GM23338 (cell line): ENCODE measurements around the gene TUBB. TPM values are rescaled to one million over a fixed set of nuclear protein-coding genes. Genes with fewer than 3 reads are reported as not detected.

ENCODE experiments used
- ATAC-seq: fragments of 200-7000 bp; cut with Tn5 transposase; 3 replicates; pipeline ENCODE4 v1.9.1; 2020
- DNase-seq: peaks from one replicate; pipeline ENCODE4 v3.0.0-alpha.2; 2015; ENCODE audit warnings: low spot score
- H2AFZ ChIP-seq: fragments of 200-600 bp; sonication (generic); 2 replicates; pipeline ENCODE4 v1.8.0; 2016; ENCODE audit warnings: antibody characterized with exemption, mild to moderate bottlenecking, moderate library complexity
- H3F3A ChIP-seq: fragments of 200-600 bp; sonication (generic); replicated peaks from 2 replicates; pipeline ENCODE4 v1.8.0; 2017; ENCODE audit warnings: antibody characterized with exemption, mixed run types, low read depth
- H3K27ac ChIP-seq: fragments of 200-600 bp; sonication (generic); 2 replicates; pipeline ENCODE4 v1.6.1; 2016; ENCODE audit warnings: low read depth
- H3K27me3 ChIP-seq: fragments of 200-600 bp; sonication (generic); 2 replicates; pipeline ENCODE4 v1.8.0; 2016; ENCODE audit warnings: mild to moderate bottlenecking, mixed run types, moderate library complexity; ENCODE audit not compliant: insufficient read depth
- H3K36me3 ChIP-seq: fragments of 200-600 bp; sonication (generic); 2 replicates; pipeline ENCODE4 v1.8.0; 2016; ENCODE audit warnings: mild to moderate bottlenecking; ENCODE audit not compliant: insufficient read depth
- H3K4me1 ChIP-seq: fragments of 200-600 bp; sonication (generic); 2 replicates; pipeline ENCODE4 v1.8.0; 2016; ENCODE audit warnings: mild to moderate bottlenecking, moderate library complexity; ENCODE audit not compliant: insufficient read depth
- H3K4me2 ChIP-seq: fragments of 200-600 bp; sonication (generic); 2 replicates; pipeline ENCODE4 v1.7.1; 2017; ENCODE audit warnings: mixed run types
- H3K4me3 ChIP-seq: fragments of 200-600 bp; sonication (generic); 2 replicates; pipeline ENCODE4 v1.6.1; 2016; ENCODE audit warnings: mixed run types
- H3K79me2 ChIP-seq: fragments of 200-600 bp; sonication (generic); replicated peaks from 2 replicates; pipeline ENCODE4 v1.8.0; 2017; ENCODE audit warnings: mild to moderate bottlenecking; ENCODE audit not compliant: insufficient read depth
- H3K9me2 ChIP-seq: fragments of 200-600 bp; sonication (generic); 2 replicates; pipeline ENCODE4 v1.8.0; 2017; ENCODE audit not compliant: insufficient read depth
- H4K20me1 ChIP-seq: fragments of 200-600 bp; sonication (generic); replicated peaks from 2 replicates; pipeline ENCODE4 v1.8.0; 2017; ENCODE audit warnings: mild to moderate bottlenecking; ENCODE audit not compliant: insufficient read depth
- H3K27ac Mint-ChIP-seq: 2 replicates; pipeline ENCODE4 v1.8.0; 2020; ENCODE audit warnings: inconsistent platforms, mild to moderate bottlenecking, moderate library complexity, mixed read lengths
- H3K27me3 Mint-ChIP-seq: 3 replicates; pipeline ENCODE4 v1.8.0; 2022; ENCODE audit warnings: low read depth, mild to moderate bottlenecking, moderate library complexity, mixed read lengths, inconsistent platforms; ENCODE audit not compliant: insufficient read depth, poor library complexity
- H3K36me3 Mint-ChIP-seq: 3 replicates; pipeline ENCODE4 v1.8.0; 2021; ENCODE audit warnings: low read depth, mild to moderate bottlenecking, inconsistent platforms, moderate library complexity, mixed read lengths
- H3K4me1 Mint-ChIP-seq: 3 replicates; pipeline ENCODE4 v1.8.0; 2020; ENCODE audit warnings: mild to moderate bottlenecking, inconsistent platforms, mixed read lengths
- H3K4me3 Mint-ChIP-seq: 3 replicates; pipeline ENCODE4 v1.8.0; 2021; ENCODE audit warnings: moderate library complexity, mild to moderate bottlenecking, inconsistent platforms, mixed read lengths
- H3K9me3 Mint-ChIP-seq: 3 replicates; pipeline ENCODE4 v1.8.0; 2020; ENCODE audit warnings: moderate library complexity, mild to moderate bottlenecking, inconsistent platforms, mixed read lengths
- CREB1 ChIP-seq: fragments of 250-450 bp; sonication (Bioruptor Pico); IDR thresholded peaks from 2 replicates; pipeline ENCODE4 v1.5.0; 2020; ENCODE audit warnings: low read depth, mild to moderate bottlenecking, moderate library complexity
- CTCF ChIP-seq, 2 experiments: fragments of 200-600 bp in 1 of 2; sonication (generic) in 1 of 2; conservative IDR thresholded peaks; 2 replicates each; pipeline versions ENCODE4 v1.5.1 to v1.6.1; 2016 to 2017; ENCODE audit warnings: antibody characterized with exemption in 2 of 2, low read depth in 2 of 2, mild to moderate bottlenecking in 2 of 2, moderate library complexity in 1 of 2
- ETS1 ChIP-seq: IDR thresholded peaks from 2 replicates; pipeline ENCODE4 v1.6.1; 2016; ENCODE audit warnings: antibody characterized with exemption
- EZH2 ChIP-seq: fragments of 200-600 bp; sonication (generic); IDR thresholded peaks from one replicate; pipeline ENCODE4 v1.8.0; 2017; ENCODE audit warnings: antibody characterized with exemption, mild to moderate bottlenecking, low read depth; ENCODE audit not compliant: unreplicated experiment
- EZH2phosphoT487 ChIP-seq: fragments of 200-600 bp; sonication (generic); IDR thresholded peaks from one replicate; pipeline ENCODE4 v1.8.1; 2018; ENCODE audit warnings: antibody characterized with exemption; ENCODE audit not compliant: unreplicated experiment
- JUNB ChIP-seq: IDR thresholded peaks from one replicate; pipeline ENCODE4 v1.6.1; 2016; ENCODE audit warnings: antibody characterized with exemption; ENCODE audit not compliant: unreplicated experiment
- NANOG ChIP-seq: IDR thresholded peaks from 2 replicates; pipeline ENCODE4 v1.6.1; 2016; ENCODE audit warnings: antibody characterized with exemption, borderline replicate concordance
- POLR2AphosphoS5 ChIP-seq: IDR thresholded peaks from 2 replicates; pipeline ENCODE4 v1.6.1; 2016; ENCODE audit warnings: antibody characterized with exemption, low read depth
- REST ChIP-seq: IDR thresholded peaks from one replicate; pipeline ENCODE4 v1.6.1; 2018; ENCODE audit warnings: antibody characterized with exemption; ENCODE audit not compliant: unreplicated experiment
- STAT1 ChIP-seq: IDR thresholded peaks from one replicate; pipeline ENCODE4 v1.6.1; 2016; ENCODE audit warnings: antibody characterized with exemption; ENCODE audit not compliant: unreplicated experiment
- ZNF114 ChIP-seq: fragments of 250-450 bp; sonication (Bioruptor Pico); IDR thresholded peaks from 2 replicates; pipeline ENCODE4 v1.5.0; 2020; ENCODE audit warnings: mild to moderate bottlenecking, moderate library complexity
- ZNF331 ChIP-seq: fragments of 250-450 bp; sonication (Bioruptor Pico); IDR thresholded peaks from 2 replicates; pipeline ENCODE4 v1.5.0; 2020; ENCODE audit warnings: low read depth, mild to moderate bottlenecking, moderate library complexity
- ZNF462 ChIP-seq: fragments of 250-450 bp; sonication (Bioruptor Pico); IDR thresholded peaks from 2 replicates; pipeline ENCODE4 v1.5.0; 2020; ENCODE audit warnings: mild to moderate bottlenecking, moderate library complexity
- polyA plus RNA-seq: library from polyadenylated mRNA; unstranded; fragments of >200 nt; fragmentation: Nextera tagmentation; extraction: Ambion mirVana; gene quantifications from 2 replicates; pipeline ENCODE4 v1.2.1, GENCODE V29; 2016
- total RNA-seq: library from RNA; depleted of rRNA; stranded (reverse); fragments of >200 nt; shearing (Covaris generic); gene quantifications from 2 replicates; pipeline ENCODE4 v1.2.3, GENCODE V29; 2014

Gene TUBB
- total and polyA plus RNA-seq, 2 experiments from 2014 or later, result 1,041 to 1,704 TPM

- peaks cover 18% of the 10 kb centered on the region for H4K20me1 ChIP-seq
- peaks cover 5% of the 10 kb centered on the region for H3K27me3 ChIP-seq
- peaks cover 15% of the 10 kb centered on the region for H3K27me3 Mint-ChIP-seq
- H3K9me3 Mint-ChIP-seq, result no peaks in the 10 kb centered on the region
- no peak overlapping the region for H3K27ac Mint-ChIP-seq
- H3K4me3 Mint-ChIP-seq, result no peak overlapping the region
- H3K27ac ChIP-seq, result no peak overlapping the region
- H2AFZ ChIP-seq, result no peak overlapping the region
- H3K9me2 ChIP-seq, result no peaks in the 10 kb centered on the region
- peaks cover 15% of the 10 kb centered on the region for H3K4me1 Mint-ChIP-seq
- ATAC-seq (no peak), DNase-seq (no peak)
- H3F3A ChIP-seq, result peaks cover 27% of the 10 kb centered on the region
- H3K79me2 ChIP-seq, result peaks cover 16% of the 10 kb centered on the region
- no peak overlapping the region for H3K4me3 ChIP-seq
- H3K36me3 ChIP-seq, result peaks cover 31% of the 10 kb centered on the region
- H3K36me3 Mint-ChIP-seq, result peaks cover 70% of the 10 kb centered on the region
- H3K4me1 ChIP-seq, result peaks cover 13% of the 10 kb centered on the region
- TF ChIP-seq REST (no peak), ZNF114 (CRISPR knock-in tag) (no peak), STAT1 (no peak), ETS1 (no peak), NANOG (no peak), EZH2 (no peak), CREB1 (CRISPR knock-in tag) (no peak), CTCF (conservative IDR thresholded peaks at IDR 0.05; ENCODE audit: low read depth in 2 of 2) (no peak), ZNF331 (CRISPR knock-in tag) (no peak), POLR2AphosphoS5 (no peak), JUNB (no peak), ZNF462 (CRISPR knock-in tag) (no peak), EZH2phosphoT487 (no peak)
- H3K4me2 ChIP-seq, result no peak overlapping the region
These were observed 18.4 kb downstream of the TUBB start for GRCh38 chr6:30738532-30738931.
